Measurements from ENCODE around the gene IRF2BP2. TPM values are rescaled to one million over a fixed set of nuclear protein-coding genes. Genes with fewer than 3 reads are reported as not detected.

Gene IRF2BP2
- total RNA-seq, 1 donor: 79.4 TPM

DNA sequence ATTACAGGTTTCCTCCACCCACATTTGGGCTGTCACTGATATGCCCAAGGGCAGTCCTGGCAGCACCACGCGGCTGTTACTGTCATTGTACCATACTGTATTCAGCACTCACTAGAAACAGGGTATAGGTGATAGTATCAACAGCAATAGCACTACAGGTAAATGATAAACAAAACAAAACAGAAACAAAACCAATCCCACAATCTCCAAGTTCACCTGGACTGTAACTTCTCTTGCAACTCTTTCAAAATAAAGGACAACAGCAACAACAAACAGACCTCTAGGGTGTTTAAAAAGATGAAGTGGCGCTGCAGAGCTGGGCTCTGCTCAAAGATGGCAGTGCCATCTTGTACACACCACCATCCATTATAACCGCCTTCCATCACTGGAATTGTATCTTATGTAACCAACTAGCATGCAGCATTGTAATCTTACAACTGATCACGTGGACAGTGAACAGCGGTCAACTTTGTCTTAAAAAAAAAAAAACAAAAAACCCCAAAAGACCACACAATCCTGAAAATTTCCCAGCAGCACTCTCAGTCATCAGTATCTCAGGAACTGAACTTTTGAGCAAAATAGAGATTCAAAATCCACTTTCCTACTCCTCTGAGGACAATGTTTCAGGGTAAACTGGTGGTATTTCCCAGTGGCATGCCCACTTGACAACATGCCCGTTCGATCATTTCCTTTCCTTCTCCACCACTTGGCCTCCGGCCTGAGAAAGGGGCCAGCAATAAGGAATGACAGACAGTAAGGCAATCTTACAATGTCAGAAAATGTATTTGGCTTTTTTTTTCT, 3.8 kb downstream of the IRF2BP2 start:
- DNase-seq (ENCODE audit: low read depth): peak; percentile 80
- peak overlapping the region; percentile 82 for H3K4me3 ChIP-seq (ENCODE audit: low read depth, low read length)

DNA sequence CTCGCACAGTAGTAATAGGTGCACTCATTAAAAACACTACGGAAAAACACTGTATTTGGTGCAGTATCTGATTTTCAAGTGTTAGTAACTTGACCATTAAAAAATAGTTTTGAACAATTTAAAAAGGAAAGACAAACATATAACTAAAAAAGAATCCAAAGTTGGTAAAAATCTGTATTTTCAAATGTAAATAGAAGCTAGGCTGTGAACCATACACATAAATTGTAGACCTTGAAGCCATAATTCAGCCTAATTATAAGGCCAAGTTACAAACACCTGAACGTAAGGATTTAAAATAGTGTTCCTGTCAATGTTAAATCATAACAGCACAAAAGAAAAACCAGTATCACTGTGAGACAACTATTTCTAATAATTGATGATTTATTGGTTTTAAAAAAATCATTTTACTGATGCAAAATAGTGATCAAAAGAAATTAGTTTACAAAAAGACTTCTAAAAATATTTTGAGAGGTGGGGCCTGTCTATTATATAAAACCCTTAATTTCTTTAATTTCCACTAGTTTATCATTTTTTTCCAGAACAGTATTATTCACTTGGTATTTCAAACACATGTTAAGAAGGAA, 4.5 kb downstream of the IRF2BP2 start:
- no peak for TF ChIP-seq CTCF (IDR thresholded peaks at IDR 0.05; ENCODE audit: insufficient read depth, low read length)
- no peak for DNase-seq (ENCODE audit: low read depth)
- peak overlapping the region; percentile 82 for H3K4me3 ChIP-seq (ENCODE audit: low read depth, low read length)

More for the DNA sequence above, 3.8 kb downstream of the IRF2BP2 start:
- TF ChIP-seq CTCF (IDR thresholded peaks at IDR 0.05; ENCODE audit: insufficient read depth, low read length): no peak

DNA sequence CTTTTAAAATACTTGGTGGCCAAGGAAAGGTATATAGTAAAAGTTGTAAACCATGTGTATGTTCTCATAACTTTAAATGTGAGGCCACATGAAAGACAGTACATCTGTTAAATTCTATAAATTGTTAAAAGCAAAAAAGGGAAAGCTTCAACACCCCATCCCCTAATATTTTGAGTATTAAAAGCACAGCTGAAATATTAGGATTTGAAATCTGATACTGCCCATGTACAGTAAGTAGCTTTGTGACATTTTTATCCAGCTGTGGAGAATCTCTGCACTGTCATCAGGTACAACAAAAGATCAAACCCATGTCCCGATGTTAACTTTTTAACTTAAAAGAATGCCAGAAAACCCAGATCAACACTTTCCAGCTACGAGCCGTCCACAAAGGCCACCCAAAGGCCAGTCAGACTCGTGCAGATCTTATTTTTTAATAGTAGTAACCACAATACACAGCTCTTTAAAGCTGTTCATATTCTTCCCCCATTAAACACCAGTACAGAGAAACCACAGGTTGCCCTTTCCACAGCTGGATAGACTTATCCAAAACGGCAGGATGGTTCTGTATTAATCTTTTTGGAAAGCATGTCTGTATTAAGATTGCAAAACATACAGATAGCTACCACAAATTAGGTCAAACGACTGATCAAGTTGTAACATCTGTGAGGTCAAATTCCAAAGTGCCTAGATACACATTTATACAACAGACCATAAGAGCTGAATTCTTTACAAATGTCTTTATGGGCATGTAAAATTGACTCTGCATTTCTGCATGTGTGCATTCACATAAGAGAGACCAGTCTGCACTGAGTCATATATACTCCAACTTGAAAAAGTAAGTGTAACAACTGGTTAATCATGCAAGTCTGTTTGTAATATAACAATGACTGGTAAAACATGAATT, 5.2 kb downstream of the IRF2BP2 start:
- no peak for TF ChIP-seq CTCF (IDR thresholded peaks at IDR 0.05; ENCODE audit: insufficient read depth, low read length)
- peak; percentile 66 for DNase-seq (ENCODE audit: low read depth)

DNA sequence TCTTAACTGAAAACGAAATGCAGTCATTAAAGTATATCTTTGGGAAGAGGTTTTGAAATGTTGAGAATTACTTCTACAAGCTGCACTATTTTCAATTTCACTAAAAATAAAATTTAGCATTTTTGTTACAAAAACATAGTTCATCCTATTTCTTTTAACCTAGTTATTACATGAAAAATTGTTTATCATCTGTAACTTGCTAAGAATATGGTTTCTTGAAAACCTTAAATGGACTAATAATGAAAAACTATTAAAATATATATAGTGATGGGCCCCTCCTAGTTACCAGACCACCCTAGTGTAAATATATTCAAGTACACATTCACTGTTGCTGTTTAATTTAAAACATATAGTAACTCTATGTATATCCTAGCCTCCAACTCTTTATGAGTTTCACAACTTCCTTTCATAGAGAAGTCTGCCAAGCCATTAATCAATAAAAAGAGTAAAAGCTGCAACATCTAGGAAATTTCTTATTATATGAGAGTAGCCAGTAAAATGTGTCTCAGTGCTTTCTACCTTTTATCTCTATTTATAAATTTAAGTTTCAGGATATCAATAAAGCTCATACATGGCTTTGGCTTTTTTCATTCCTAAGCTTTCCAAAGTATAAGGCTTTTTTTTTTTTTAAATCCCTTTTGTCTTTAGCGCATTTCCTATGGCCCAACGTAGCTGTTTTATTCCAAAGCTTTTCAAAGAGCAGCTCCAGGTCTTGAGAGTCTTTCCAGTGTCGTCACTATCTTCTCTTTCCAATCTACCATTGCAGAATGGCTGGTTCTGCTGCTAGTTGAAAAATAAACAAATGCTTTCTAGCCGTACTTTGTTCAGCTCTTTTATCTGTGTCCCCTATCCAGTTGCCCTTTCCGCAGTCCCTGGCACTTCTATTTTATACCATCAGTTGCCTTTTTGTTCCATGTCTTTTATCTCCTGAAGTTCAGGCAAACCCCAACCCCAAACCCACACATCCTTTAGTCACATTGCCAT, 6.5 kb downstream of the IRF2BP2 start:
- peak; percentile 74 for DNase-seq (ENCODE audit: low read depth)
- H3K4me3 ChIP-seq (ENCODE audit: low read depth, low read length): peak overlapping the region; percentile 82

More for the DNA sequence above, 5.2 kb downstream of the IRF2BP2 start:
- H3K4me3 ChIP-seq (ENCODE audit: low read depth, low read length): peak overlapping the region; percentile 82

GRCh38 chr1:234602334-234603220, 7.4 kb downstream of the IRF2BP2 start:
- H3K4me3 ChIP-seq (ENCODE audit: low read depth, low read length): peak overlapping the region; percentile 82
- DNase-seq (ENCODE audit: low read depth): peak; percentile 95
- no peak for TF ChIP-seq CTCF (IDR thresholded peaks at IDR 0.05; ENCODE audit: insufficient read depth, low read length)

More for the DNA sequence above, 6.5 kb downstream of the IRF2BP2 start:
- TF ChIP-seq CTCF (IDR thresholded peaks at IDR 0.05; ENCODE audit: insufficient read depth, low read length): no peak
